Mesangial cell (primary cell): ENCODE results near the gene EIF2A. TPM values are rescaled to one million over a fixed set of nuclear protein-coding genes. Genes with fewer than 3 reads are reported as not detected.

Experiments used
- total RNA-seq: library from RNA; depleted of rRNA; stranded (reverse); fragments of >200 nt; gene quantifications from 2 replicates; pipeline ENCODE4 v1.2.3, GENCODE V29; 2015

Gene EIF2A
- total RNA-seq = 92.4 and 105 TPM in 2 replicates

DNA sequence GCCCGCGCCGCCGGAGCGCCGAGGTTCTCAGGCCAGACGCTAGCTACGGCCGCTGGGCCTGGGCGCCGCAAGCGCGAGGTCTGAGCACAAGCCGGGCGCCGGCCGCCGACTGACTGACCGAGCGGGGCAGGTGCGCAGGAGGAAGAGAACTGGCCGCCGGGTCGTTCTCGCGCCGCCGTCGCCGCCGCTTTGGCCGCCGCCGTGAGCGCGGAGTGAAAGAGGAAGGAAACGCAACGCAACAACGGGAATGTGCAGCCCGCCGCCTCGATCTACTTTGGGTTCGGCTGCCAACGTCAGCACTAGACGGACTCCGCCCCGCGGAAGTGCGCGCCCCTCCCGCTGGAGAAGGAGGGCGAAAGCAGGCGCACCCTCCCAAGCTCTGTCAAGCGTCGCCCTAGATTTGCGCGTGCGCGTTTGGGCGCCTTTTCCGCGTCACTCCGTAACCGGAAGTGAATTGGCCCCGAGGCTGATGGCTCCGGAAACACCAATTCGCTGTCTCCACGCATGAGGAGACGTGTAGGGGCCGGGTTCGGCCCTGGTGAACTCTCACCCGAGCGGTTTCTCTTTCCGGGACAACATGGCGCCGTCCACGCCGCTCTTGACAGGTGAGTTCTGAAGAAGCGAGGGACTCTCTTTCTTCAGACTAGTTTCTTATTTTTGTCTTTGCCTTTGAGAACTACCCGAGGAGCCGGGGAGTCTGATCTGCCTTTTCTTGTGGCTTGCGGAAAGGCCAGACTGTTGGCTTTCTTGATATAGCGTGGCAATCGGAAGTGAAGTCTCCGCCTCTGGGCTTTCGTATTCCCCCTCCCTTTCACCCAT is at the start of gene EIF2A, which contains the start of gene SERP1:
Gene EIF2A, plus strand, starts transcription at position 562 of the 819 bp plus-strand sequence. Its CDS starts 16 bp downstream, at position 578.
Gene SERP1, minus strand, starts transcription at position 271 of the 819 bp plus-strand sequence. CDS start 361 bp downstream, outside the sequence.

DNA sequence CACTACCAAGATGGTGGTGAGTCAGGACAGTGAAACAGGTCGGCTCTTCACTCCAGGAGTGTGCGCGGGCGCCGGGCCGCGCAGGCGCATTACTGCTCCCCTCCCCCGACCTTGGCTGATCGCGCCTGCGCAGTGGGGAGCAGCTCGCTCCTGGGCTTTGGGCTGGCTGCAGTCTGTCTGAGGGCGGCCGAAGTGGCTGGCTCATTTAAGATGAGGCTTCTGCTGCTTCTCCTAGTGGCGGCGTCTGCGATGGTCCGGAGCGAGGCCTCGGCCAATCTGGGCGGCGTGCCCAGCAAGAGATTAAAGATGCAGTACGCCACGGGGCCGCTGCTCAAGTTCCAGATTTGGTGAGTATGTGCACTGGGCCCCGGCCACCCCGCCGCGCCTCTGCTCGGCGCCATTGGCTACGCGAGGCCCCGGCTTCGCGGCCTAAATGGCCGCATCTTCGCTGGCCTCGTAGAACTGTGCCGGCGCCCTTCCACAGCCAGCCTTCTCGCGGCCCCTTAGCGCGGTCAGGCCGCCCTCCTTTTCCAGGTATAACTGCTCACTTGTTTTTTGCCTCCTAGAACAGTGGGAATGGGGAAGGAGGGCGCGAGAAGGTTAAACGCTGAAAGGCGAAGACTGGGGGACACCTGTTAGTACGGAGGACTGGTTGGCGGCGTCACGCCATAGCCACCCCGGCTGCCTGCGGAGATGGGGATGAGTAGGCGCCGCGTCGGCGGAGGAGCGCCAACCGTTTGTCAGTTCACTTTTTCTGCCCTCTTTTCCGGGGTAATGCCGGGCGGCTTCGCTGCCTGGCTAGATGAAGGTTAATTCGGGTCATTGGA is 56.8 kb downstream of the EIF2A start, which contains the start of gene SELENOT:
Gene SELENOT, plus strand, starts transcription at position 169 of the 827 bp plus-strand sequence. Its CDS starts 42 bp downstream, at position 211.

Other genes with a start within 250 kb of the EIF2A start
- 13.5 and 17.4 TPM in 2 replicates for gene TSC22D2, start 138.5 kb upstream of the EIF2A start, total RNA-seq
- gene SERP1, start 291 bp upstream of the EIF2A start, total RNA-seq = 185 and 209 TPM in 2 replicates
- 65.8 and 103 TPM in 2 replicates for gene SELENOT, start 56.5 kb downstream of the EIF2A start, total RNA-seq
- gene ERICH6, start 157.1 kb downstream of the EIF2A start, total RNA-seq = not detected in 2 replicates
- gene SIAH2, start 216.4 kb downstream of the EIF2A start, total RNA-seq = 36.5 and 47.7 TPM in 2 replicates